T-helper 2 cell treated with Interferon-gamma antibody and Interleukin-4, amounts not matched to agents 100 ng/mL and 5 ng/mL, for 36 hours (primary cell): ENCODE data around the gene HBG2. TPM values are rescaled to one million over a fixed set of nuclear protein-coding genes. Genes with fewer than 3 reads are reported as not detected.
"Not testable (repeated sequence)": the region's sequence is repeated elsewhere in the genome, so short reads cannot be mapped to it uniquely, and the experiment has no call there.

Experiments used
- intact Hi-C: fragments of 100-400 bp; cut with micrococcal nuclease; formaldehyde crosslinking; loops from one replicate; pipeline ENCODE4 v1.15.1; 2023
- total RNA-seq: library from RNA; stranded (reverse); gene quantifications from 2 replicates; pipeline ENCODE4 v1.2.3, GENCODE V29; 2022

HBG2 gene
- not detected in 2 replicates for total RNA-seq

GRCh38 chr11:5254646-5255413 lies at the start of gene HBG2:
TSS of gene HBG2 (minus strand) at chr11:5254781. CDS start at chr11:5254728, 53 bp downstream.
- intact Hi-C loops = not testable (repeated sequence)

- intact Hi-C loops = no loop called here
Observed at GRCh38 chr11:5304046-5304445, 49.5 kb upstream of the HBG2 start.

- intact Hi-C loops = no loop called here
Observed at GRCh38 chr11:5303626-5304025, 49.0 kb upstream of the HBG2 start.

GRCh38 chr11:5301846-5302245 lies 47.3 kb upstream of the HBG2 start, which contains the start of gene OR51B4:
TSS of gene OR51B4 (minus strand) at chr11:5301946. CDS start at chr11:5301946, 0 bp downstream.
- intact Hi-C loops = no loop called here

GRCh38 chr11:5300251-5300650 lies 45.7 kb upstream of the HBG2 start:
- intact Hi-C loops = no loop called here

- intact Hi-C loops = no loop called here
Observed at GRCh38 chr11:5298451-5298850, 43.9 kb upstream of the HBG2 start.

GRCh38 chr11:5297721-5298323 lies 43.2 kb upstream of the HBG2 start:
- intact Hi-C loops = no loop called here

GRCh38 chr11:5294342-5294995 lies 39.9 kb upstream of the HBG2 start:
- intact Hi-C loops = not testable (repeated sequence)

GRCh38 chr11:5293028-5293427 lies 38.4 kb upstream of the HBG2 start:
- intact Hi-C loops = no loop called here

- intact Hi-C loops = loop anchor here (1.0 kb wide), 1 partner anchor 167 kb away; no protein-coding TSS in a partner anchor
Observed at GRCh38 chr11:5291207-5291838, 36.7 kb upstream of the HBG2 start.

GRCh38 chr11:5290106-5290505 lies 35.5 kb upstream of the HBG2 start:
- intact Hi-C loops = no loop called here

- intact Hi-C loops = no loop called here
Observed at GRCh38 chr11:5289696-5290095, 35.1 kb upstream of the HBG2 start.

GRCh38 chr11:5288906-5289550 lies 34.4 kb upstream of the HBG2 start:
- intact Hi-C loops = no loop called here

GRCh38 chr11:5288108-5288905 lies 33.7 kb upstream of the HBG2 start:
- intact Hi-C loops = no loop called here

GRCh38 chr11:5286901-5287300 lies 32.3 kb upstream of the HBG2 start:
- intact Hi-C loops = no loop called here

- intact Hi-C loops = no loop called here
Observed at GRCh38 chr11:5286351-5286750, 31.8 kb upstream of the HBG2 start.

GRCh38 chr11:5285703-5286340 lies 31.2 kb upstream of the HBG2 start:
- intact Hi-C loops = no loop called here

GRCh38 chr11:5284637-5285036 lies 30.1 kb upstream of the HBG2 start:
- intact Hi-C loops = no loop called here

- intact Hi-C loops = no loop called here
Observed at GRCh38 chr11:5283882-5284281, 29.3 kb upstream of the HBG2 start.

GRCh38 chr11:5283086-5283485 lies 28.5 kb upstream of the HBG2 start:
- intact Hi-C loops = no loop called here
